Right lobe of liver (tissue), 4 donors: ENCODE measurements around the gene ISYNA1.

ENCODE experiments used
- CTCF ChIP-seq, 4 donors: fragments of 200-600 bp in 3 of 4; fragments of 450-650 bp in 1 of 4; IDR thresholded peaks; one replicate each; pipeline versions ENCODE4 v1.5.1 to v1.8.0; 2016 to 2022; ENCODE audit warnings: antibody characterized with exemption in 4 of 4, mild to moderate bottlenecking in 2 of 4
- POLR2A ChIP-seq: fragments of 450-650 bp; IDR thresholded peaks from one replicate; pipeline ENCODE4 v1.6.1; 2017; ENCODE audit warnings: antibody characterized with exemption, mild to moderate bottlenecking
- donor health status: DM: no; HTN: no; CAD: no.
- donor health status: DM: no; HTN: no; CAD: no.
- donor health status: DM: no; HTN: yes; CAD: no.

- TF ChIP-seq CTCF (IDR thresholded peaks at IDR 0.05): no peak
- TF ChIP-seq POLR2A: no peak
Observed at GRCh38 chr19:18422530-18423191, 15.3 kb downstream of the ISYNA1 start.
